AG04450 (cell line): Measurements from ENCODE around the gene HCRT. TPM values are rescaled to one million over a fixed set of nuclear protein-coding genes. Genes with fewer than 3 reads are reported as not detected.

Experiments
- CTCF ChIA-PET: fragments of 300-600, 350-600 bp; formaldehyde crosslinking; extraction: SDS; loops from one replicate; lab custom pipeline; 2022; ENCODE audit warnings: antibody characterized with exemption, inconsistent platforms; lab: Charles Lee
- POLR2A ChIA-PET: fragments of 350-600 bp; formaldehyde crosslinking; extraction: SDS; loops from one replicate; lab custom pipeline; 2021; ENCODE audit warnings: antibody characterized with exemption, inconsistent platforms; lab: Yijun Ruan, JAX
- DNase-seq: peaks from one replicate; pipeline ENCODE4 v3.0.0-alpha.2; 2011; ENCODE audit warnings: low read depth, low spot score
- H3K27ac ChIP-seq: one replicate; pipeline ENCODE4 v1.5.1; 2012; ENCODE audit warnings: low read depth, low read length, control low read depth
- H3K27me3 ChIP-seq: one replicate; pipeline ENCODE4 v1.6.0; 2012; ENCODE audit warnings: low read length; ENCODE audit not compliant: control insufficient read depth, insufficient read depth
- H3K4me3 ChIP-seq: 2 replicates; pipeline ENCODE4 v1.5.1; 2011; ENCODE audit warnings: mild to moderate bottlenecking, low read depth, low read length, control low read depth
- H3K9me3 ChIP-seq: 2 replicates; pipeline ENCODE4 v1.5.1; 2012; ENCODE audit warnings: low read length; ENCODE audit not compliant: control insufficient read depth, insufficient read depth
- polyA plus RNA-seq: library from polyadenylated mRNA; depleted of rRNA; stranded (reverse); fragments of >200 nt; gene quantifications from 2 replicates; pipeline ENCODE4 v1.2.3, GENCODE V29; 2011
- TF ChIP-seq, protein P1 (sequence below): IDR thresholded peaks from 2 replicates; pipeline ENCODE4 v1.5.1; 2011; ENCODE audit warnings: low read depth, low read length, control low read depth, inconsistent platforms

Gene HCRT
- polyA plus RNA-seq, 1 experiment: not detected

DNA sequence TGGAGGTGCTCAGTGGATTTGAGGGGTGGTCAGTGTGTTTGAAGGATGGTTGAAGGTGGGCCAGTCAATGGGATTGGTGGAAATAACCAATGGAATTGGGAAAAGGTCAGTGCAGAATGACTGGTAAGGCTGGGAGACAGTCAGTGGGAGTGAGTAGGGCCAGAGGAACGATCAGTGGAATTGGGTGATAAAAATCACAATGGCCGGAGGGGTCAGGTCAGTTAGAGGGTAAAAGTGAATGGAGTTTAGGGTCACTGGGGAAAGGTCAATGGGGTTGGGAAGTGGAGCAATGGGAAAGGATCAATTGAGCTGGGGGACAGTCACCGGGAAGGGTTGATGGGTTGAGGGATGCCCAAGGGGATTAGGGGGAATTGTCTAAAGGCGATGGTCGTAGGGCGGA lies 19.5 kb downstream of the HCRT start:
- no peak for DNase-seq
- ChIA-PET CTCF (no interaction called here), POLR2A (no interaction called here)
- Histone ChIP-seq H3K27me3 (peaks cover 7% of the 10 kb centered on the region), H3K27ac (no peak overlapping the region), H3K9me3 (no peaks in the 10 kb centered on the region; the same call in 1 of the 2 replicates), H3K4me3 (no peak overlapping the region)
- TF ChIP-seq, protein P1, sequence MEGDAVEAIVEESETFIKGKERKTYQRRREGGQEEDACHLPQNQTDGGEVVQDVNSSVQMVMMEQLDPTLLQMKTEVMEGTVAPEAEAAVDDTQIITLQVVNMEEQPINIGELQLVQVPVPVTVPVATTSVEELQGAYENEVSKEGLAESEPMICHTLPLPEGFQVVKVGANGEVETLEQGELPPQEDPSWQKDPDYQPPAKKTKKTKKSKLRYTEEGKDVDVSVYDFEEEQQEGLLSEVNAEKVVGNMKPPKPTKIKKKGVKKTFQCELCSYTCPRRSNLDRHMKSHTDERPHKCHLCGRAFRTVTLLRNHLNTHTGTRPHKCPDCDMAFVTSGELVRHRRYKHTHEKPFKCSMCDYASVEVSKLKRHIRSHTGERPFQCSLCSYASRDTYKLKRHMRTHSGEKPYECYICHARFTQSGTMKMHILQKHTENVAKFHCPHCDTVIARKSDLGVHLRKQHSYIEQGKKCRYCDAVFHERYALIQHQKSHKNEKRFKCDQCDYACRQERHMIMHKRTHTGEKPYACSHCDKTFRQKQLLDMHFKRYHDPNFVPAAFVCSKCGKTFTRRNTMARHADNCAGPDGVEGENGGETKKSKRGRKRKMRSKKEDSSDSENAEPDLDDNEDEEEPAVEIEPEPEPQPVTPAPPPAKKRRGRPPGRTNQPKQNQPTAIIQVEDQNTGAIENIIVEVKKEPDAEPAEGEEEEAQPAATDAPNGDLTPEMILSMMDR: no peak

DNA sequence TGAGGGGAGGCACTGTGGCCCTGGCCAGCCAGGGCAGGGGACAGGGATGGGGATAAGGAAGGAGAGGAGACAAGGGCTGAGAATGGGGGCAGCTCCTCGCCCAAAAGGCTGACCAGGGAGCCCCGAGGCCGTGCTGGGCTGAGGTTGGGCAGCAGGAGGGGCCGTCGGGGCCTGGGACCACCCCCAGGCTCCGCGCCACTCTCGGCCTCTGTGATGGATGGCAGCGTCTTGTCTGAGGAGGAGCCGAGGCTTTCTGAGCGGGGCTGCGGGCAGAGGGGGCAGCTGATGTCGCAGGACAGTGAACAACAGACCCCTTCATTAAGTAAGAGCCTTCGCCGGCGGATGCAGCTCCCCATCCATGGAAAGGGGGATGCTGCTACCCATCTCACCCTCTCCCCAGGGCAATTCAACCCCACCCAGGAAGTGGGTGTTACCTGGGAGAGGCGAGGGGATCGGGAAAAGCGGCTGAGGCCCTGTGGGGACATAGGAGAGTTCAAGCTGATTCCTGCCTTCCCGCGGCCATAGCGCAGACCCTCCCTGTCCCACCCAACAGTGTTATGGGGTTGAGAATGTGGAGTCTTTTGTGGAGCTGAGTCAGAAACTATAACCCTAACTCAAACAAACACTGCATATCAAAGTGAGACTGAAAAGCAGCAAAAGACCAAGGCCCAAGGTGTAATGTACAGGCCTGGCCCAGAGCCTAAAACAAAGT lies 21.4 kb downstream of the HCRT start:
- Histone ChIP-seq H3K9me3 (no peaks in the 10 kb centered on the region; the same call in 1 of the 2 replicates), H3K27ac (no peak overlapping the region), H3K27me3 (peaks cover 2% of the 10 kb centered on the region), H3K4me3 (no peak overlapping the region)
- no peak for DNase-seq
- TF ChIP-seq, protein P1: no peak
- ChIA-PET POLR2A (interaction anchor here (0.6 kb wide), 1 partner anchor 35 kb away, joined by 3 read pairs; no protein-coding TSS in a partner anchor), CTCF (interaction anchor here (0.9 kb wide), 1 partner anchor 20 kb away, joined by 5 read pairs; no protein-coding TSS in a partner anchor)

DNA sequence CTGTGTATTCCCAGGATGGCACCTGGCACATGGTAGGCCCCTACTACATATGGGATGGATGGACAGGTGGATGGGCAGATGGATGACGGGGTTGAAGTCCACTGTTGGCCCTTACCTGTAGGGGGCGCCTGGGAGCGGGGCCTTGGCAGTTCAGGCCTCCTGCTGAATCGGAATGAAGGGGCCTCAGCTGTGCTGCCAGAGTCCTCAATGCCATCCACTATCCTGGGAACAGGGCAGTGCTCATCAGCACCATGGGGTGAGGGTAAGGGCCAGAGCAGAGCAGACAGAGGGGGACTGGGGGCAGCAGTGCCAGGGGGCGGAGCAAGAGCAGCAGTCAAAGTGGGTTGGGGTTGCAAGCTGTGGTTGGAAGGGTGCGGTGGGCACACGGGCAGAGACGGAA lies 22.1 kb downstream of the HCRT start:
- TF ChIP-seq, protein P1: peak; percentile 30; the same call in 1 of the 2 replicates
- no peak for DNase-seq
- ChIA-PET POLR2A (no interaction called here), CTCF (interaction anchor here (0.9 kb wide), 1 partner anchor 21 kb away, joined by 5 read pairs; no protein-coding TSS in a partner anchor)
- Histone ChIP-seq H3K4me3 (no peak overlapping the region), H3K27me3 (peaks cover 2% of the 10 kb centered on the region), H3K27ac (no peak overlapping the region), H3K9me3 (no peaks in the 10 kb centered on the region; the same call in 1 of the 2 replicates)

DNA sequence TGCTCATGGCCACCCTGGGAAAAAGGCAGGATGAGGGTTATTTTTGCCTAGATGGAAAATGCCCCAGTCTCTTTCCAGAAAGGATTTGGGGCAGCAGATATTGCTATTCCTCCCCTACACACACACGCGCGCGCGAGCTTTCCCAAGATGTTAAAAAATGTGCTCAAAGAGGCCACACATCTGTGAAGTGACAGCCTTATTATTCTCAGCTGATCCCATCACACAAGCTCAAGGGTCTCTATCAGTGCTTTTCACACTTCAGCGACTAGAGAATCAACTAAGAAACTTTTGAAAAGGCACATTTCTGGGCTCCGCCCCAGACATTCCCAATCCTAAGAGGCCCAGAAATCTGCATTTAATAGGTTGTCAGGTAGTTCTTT lies 24.7 kb downstream of the HCRT start:
- CTCF ChIA-PET: no interaction called here

More for the DNA sequence above, 24.7 kb downstream of the HCRT start:
- peaks cover 2% of the 10 kb centered on the region for H3K27me3 ChIP-seq
- no peak for DNase-seq
- TF ChIP-seq, protein P1: no peak
- no peak overlapping the region for H3K4me3 ChIP-seq
- no peak overlapping the region for H3K27ac ChIP-seq
- POLR2A ChIA-PET: interaction anchor here (0.5 kb wide), 1 partner anchor 27 kb away, joined by 6 read pairs; no protein-coding TSS in a partner anchor
- H3K9me3 ChIP-seq: no peaks in the 10 kb centered on the region; the same call in 1 of the 2 replicates
